ENCODE results near the gene CTBP1.

The CTBP1 gene

GRCh38 chr4:1249731-1250526 is 999 bp upstream of the CTBP1 start:
- DNase-seq, result no peak

DNA sequence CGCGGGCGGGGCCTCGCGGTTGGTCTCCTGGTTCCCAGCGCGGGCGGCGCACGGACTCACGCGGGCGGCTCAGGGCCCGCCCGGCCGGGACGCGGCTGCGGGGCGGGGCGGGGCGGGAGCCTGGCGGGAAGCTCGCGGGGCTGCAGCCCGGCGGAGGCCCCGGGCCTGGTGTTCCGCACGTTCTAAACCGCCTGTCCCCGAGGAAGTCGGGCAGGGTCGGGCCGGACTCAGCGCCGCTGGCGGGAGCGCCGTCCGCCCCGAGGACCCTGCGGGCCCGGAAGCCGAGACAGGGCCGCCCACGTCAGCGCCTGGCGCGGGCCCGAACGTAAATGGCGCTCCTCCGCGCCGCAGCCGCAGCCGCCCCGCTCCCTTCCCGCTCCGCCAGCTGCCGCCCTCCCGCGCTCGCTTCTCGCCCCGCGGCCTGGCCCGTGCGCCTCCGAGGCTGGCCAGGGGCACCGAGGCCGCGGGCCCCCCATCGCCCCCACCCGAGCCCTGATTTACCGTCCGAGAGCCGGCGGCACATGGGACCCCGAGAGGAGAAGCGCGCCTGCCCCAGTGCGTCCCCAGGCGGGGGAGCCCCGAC is 309 bp upstream of the CTBP1 start:
- peak; percentile 44 for DNase-seq

DNA sequence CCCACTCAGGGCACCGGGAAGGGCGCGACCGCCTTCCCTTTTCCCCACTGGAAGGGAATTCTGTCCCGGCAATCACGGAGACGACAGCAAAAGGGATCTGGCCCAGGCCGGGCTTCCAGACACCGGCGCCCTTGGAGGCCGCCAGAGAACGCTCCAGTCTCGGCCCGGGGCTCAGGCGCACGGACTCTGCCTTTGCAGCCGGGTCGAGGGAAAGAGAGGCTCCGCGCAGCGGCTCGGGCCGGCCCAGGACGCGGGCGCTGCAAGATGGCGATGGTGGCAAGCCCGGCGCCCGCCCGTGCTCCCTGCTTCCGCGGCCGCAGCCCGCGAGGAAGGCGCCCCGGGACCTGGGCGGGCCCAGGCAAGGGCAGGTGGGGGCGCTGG is 1.1 kb downstream of the CTBP1 start:
- no peak for DNase-seq

- DNase-seq, result no peak
These were observed 1.7 kb downstream of the CTBP1 start for GRCh38 chr4:1246901-1247863.

GRCh38 chr4:1246111-1246881 is 2.6 kb downstream of the CTBP1 start:
- no peak for DNase-seq

- no peak for DNase-seq
These were observed 3.4 kb downstream of the CTBP1 start for GRCh38 chr4:1245481-1246051.

GRCh38 chr4:1244978-1245471 is 3.9 kb downstream of the CTBP1 start:
- no peak for DNase-seq

GRCh38 chr4:1244081-1244977 is 4.6 kb downstream of the CTBP1 start:
- no peak for DNase-seq

DNA sequence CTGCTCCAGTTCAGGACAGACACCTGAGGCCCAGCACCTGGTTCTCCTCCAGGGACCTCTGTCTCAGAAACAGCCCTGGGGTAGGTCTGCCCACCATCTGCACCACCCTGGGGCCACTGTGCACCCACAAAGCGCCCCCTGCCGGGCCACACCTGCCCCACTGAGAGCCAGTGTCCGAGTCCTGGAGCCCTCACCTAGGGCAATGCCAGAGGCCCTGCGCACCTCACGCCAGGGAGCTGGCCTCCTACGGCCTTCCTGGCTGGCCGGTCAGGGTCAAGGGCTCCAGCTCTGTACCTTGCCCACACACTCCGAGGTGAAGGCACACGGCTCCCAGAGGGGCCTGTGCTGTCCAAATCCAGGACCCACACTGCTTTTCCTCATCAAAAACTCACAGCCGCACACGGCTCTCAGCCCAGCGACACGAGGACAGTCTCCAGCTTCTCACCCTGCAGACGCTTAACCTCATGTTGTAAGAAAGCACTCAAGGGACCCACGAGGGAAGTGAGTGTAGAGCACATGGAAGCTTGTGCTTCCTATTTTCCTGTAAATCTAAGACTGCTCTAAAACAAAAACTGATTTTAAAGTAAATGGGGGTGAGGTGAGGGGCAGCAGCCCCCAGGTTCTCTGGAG is 5.4 kb downstream of the CTBP1 start:
- no peak for DNase-seq

GRCh38 chr4:1242506-1243450 is 6.2 kb downstream of the CTBP1 start:
- no peak for DNase-seq

DNA sequence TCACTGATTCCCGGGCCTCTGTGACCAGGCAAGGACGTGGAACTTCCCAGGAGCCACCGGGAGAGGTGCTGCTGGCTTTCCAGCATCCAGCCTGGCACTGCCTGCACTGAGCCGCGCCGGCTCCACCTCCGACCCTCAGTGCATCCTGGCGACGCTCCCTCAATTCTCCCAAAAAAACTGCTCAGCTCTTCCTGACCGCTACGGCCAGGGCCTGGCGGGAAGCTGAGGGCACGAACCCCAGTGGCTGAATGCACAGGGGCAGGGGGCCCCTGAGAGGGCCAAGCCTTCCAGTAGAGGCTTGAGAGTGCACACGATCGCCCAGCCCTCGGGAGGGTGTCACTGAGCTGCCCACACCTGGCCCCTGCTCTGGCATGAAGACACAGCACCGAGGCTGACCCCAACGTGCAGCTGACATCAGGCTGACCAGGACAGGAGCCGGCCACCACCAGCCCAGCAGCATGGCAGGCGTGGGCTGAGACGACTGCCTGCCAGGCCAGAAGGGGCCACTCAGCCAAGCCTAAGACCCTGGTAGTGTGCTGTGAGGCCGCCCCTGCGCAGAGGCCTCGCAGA is 6.9 kb downstream of the CTBP1 start:
- DNase-seq, result no peak

- no peak for DNase-seq
These were observed 7.4 kb downstream of the CTBP1 start for GRCh38 chr4:1241466-1241935.

DNA sequence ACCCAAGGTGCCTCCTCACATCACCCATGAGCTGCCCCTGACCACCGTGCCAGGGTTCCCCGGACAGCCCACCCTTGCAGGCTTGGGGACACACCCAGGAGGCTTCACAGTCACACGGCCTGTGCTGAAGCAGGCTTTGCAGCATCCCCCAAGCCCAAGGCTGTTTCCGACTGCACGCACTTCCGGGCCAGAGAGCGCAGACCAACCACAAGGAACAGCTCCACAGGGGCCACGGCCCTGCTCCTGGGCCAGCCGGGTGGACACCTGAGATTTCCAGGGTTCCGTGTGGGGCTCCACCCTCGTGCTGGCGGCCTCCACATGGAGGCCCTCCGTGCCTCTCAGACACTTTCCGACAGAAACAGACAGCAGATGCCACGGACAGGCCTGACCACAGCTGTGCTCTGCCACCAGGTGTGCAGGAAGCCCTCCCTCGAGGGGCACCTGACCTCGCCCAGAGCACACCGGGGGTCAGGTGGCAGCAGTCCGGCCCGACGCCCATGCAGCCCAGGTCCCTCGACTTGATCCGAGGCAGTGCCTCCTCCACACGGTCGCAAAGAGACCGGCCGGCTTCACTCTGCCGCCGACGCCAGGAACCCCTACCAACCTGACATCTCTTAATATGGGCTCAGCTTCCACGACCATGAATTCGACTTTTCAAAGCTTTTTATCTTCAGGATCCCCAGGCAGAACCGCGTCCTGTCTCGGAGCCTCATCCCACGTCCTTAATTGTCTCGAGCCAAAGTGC is 8.0 kb downstream of the CTBP1 start:
- DNase-seq, result no peak

DNA sequence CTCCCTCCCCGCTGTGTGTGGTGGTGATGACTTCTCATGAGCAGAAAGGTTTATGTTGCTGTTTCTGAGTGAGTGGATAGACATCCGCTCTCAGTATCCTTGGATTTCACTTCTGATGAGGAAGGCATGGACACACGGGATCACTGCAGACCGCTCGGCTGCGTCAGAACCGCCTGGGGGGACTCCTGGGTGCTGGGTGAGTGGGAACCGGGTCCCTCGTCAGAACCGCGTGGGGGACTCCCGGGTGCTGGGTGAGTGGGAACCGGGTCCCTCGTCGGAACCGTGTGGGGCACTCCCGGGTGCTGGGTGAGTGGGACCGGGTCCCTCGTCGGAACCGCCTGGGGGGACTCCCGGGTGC is 9.0 kb downstream of the CTBP1 start:
- no peak for DNase-seq

DNA sequence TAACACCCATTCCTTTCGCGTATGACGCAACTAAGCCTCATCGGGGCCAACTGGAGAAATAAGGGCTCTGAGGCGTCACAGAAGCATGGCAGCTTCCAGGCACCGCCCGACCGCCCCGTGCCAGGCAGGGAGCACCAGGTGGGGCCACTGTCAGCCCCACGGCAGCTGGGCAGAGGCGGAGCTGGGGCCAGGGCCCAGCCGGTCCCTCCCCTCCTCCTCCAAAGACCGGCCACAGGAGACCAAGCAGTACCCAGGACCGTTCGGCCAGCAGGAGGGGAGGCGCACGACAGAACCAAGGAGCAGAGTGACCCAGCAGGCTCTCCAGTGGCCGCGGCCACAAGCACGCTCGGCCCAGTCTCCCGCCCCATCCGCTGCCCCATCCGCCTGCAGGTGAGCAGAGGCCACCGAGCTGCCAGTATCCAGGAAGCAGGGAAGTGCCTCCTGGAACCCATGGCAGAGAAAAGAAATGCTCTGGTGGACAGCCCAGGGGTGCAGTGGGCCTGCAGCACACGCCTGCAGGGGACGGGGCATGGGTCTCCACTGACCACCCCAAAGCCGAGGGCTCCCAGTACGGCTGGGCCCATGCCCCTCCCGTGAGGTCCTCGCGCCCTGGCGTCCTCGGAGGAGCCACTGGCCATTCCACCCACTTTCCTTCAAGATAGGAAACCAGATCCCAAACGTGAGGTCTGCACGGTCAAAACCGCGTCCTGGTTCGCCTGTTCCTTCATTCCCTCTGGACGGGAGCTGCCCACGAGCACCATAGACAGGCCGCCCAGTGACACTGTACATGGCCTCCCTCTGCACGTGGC is 9.6 kb downstream of the CTBP1 start:
- DNase-seq, result no peak

DNA sequence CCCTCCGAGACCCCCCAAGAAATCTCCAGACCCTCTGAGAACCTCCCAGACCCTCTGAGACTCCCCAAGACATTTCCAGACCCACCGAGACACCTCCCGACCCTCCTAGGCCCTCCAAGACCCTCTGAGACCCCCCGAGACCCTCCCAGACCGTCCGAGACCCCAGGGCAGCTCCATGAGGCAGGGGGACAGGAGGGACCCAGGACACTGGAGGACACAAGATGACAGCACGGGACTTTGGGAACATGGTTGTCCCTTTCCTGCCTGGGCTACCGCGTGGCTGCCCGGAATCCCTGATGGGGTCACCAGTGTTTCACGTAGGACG is 10.3 kb downstream of the CTBP1 start:
- no peak for DNase-seq

DNA sequence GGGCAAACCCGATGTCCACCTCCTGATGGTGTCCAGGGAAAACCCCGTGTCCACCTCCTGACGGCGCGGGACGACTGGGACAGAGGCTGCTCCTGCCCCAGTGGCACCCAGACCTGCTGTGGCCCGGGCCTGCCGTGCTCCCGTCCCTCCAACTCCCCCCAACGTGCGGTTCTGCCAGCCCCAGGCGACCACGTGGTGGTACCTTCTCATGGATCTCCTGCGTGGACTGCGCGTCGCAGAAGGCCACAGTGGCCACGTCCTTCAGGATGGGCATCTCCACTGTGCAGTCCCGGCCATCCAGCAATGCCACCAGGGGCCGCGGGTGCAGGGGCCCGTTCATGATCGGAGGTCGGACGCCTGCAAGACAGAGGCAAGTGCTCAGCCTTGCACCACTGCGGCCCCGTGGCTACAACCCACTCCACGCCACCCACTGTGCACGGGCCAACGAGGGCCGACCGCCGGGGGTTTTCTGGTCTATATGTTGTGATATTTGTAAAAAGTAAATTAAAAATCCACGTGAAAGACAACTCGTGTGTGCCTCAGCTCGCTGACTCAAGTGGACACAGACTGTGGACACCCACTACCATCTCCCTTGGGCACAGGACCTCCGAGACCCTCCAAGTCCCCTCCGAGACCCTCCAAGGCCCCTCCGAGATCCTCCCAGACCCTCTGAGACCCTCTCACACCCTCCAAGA is 10.8 kb downstream of the CTBP1 start:
- no peak for DNase-seq

Data from NCI-H1694 treated with DMSO at 0.1 percent for 48 hours (cell line).